Left kidney (tissue), 2 donors: ENCODE measurements around the gene DIAPH1. TPM values are rescaled to one million over a fixed set of nuclear protein-coding genes. Genes with fewer than 3 reads are reported as not detected.
A peak's percentile ranks its signal among the peaks of the same experiment; 100 is the strongest.

Experiments used
- DNase-seq: peaks from one replicate; pipeline ENCODE4 v3.0.0-alpha.2; 2013
- polyA plus RNA-seq: library from polyadenylated mRNA; unstranded; fragments of 120-200 nt; gene quantifications from one replicate; pipeline ENCODE4 v1.2.1, GENCODE V29; 2013; ENCODE audit not compliant: insufficient read length

DIAPH1 gene
- polyA plus RNA-seq, 1 donor, result 80.0 TPM

DNA sequence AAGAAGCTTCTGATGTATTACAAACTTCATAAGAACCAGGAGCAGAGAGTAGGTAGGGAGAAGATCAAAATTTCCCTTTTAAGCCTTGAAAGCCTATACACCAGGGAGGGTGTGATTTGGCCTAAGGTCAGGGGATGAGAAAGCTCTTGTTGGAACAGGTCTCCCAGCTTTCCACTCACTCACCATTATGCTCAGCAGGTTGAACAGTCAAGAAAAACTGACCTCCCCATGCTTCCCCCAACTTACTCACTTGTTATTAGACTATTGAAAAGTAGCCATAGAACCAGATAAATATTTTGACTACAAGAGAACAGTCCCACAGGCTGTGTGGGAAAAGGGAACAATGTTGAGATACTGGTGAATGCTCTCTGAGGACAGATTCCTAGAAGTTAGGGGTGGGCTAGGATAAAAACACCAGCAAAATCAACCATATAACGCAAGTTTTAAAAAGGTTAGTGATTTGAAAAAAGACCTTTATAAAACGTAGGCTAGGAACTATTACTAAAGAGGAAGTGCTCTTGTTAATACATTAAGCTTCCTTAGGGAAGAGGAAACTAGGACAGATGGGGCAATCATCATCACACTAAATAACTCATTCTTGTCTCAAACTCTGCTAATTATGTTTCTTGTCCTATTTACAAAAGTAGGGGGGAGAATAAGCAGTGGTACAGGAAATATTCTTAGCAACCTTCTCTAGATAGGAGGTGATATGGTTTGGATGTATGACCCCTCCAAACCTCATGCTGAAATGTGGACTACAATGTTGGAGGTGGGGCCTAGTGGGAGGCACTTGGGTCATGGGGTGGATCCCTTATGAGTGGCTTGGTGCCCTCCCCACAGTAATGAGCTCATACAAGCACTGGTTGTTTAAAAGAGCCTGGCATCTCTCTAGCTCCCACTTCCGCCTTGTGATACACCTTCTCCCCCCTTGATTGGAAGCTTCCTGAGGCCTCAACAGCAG is 98.9 kb downstream of the DIAPH1 start:
- DNase-seq, result no peak

DNA sequence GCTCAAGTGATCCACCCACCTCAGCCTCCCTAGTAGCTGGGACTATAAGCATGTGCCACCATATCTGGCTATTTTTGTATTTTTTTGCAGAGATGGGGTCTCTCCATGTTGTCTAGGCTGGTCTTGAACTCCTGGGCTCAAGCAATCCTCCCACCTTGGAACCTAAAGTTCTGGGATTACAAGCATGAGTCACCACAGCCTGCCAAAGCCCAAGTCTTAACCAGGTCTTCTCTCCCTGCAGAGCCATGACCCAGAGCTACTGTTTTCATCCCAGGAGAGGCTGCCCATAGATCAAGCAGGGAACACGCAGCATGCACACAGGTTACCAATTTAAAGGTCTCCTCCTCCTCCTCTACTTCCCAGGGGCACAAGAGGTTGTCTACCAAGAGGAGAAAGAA is 100.2 kb downstream of the DIAPH1 start:
- DNase-seq, result no peak

DNA sequence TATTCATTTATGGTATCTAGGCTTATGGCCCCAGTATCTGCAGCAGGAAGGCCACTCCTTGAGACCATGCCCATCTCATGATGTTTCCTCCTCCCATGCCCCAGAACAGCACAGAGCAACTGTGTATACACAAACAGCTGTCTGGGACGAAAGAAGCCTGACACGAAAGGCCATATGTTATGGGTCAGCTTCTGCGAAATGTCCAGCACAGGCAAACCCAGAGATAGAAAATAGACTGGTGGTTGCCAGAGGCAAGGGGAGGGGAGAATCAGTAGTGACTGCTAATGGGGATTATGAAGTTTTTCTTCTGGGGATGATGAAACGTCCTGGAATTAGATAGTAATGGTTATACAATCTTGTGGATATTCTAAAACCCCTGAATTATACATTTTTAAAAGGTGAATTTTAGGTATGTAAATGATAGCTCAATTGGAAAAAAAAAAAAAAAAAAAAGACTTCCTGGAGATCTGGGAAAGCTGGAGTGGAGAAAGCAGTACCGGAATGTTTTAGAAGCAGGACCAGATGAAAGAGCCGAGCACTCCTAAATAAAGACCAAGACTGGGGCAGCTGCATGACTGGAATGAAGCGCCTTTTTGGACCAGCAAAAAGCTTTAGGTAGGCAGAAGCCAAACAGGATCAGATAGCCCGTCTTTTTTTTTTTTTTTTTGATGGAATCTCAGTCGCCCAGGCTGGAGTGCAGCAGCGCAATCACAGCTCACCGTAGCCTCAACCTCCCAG is 100.8 kb downstream of the DIAPH1 start:
- no peak for DNase-seq

DNA sequence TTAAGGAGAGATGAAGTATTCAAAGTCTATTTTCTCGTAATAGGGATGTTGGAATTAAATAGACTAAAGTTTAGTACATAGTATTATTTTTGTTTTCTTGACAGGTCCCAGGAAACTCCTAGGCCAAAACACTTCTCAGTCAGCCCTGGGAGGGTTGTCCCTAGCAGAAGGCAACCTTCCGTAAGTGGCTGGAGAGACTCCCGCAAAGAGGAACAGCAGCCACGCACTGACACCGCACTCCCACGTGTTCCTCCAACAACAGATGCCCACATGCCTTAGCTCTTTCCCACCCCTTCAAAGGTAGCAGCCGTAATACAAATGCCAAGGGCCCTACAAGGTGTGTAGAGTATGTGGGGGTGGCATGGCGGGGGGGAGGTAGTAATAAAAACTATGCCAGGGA is 101.5 kb downstream of the DIAPH1 start:
- DNase-seq, result no peak

DNA sequence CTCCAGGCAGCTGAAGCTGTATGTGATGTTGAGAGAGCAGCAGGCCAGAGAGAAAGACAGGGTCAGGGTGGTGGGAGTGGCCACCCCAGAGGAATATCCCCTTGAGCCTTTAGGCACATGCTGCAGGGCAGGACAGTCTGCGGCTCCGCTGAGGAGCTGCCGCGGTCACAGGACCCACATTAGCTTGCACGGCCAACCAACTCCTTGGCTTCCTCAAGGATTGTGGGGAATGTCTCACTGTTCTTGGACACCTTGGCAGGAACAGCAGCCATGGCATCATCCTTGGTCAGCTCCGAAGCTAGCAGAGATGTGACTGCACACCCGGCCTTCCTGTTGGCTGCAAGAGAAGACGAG is 102.2 kb downstream of the DIAPH1 start:
- no peak for DNase-seq

DNA sequence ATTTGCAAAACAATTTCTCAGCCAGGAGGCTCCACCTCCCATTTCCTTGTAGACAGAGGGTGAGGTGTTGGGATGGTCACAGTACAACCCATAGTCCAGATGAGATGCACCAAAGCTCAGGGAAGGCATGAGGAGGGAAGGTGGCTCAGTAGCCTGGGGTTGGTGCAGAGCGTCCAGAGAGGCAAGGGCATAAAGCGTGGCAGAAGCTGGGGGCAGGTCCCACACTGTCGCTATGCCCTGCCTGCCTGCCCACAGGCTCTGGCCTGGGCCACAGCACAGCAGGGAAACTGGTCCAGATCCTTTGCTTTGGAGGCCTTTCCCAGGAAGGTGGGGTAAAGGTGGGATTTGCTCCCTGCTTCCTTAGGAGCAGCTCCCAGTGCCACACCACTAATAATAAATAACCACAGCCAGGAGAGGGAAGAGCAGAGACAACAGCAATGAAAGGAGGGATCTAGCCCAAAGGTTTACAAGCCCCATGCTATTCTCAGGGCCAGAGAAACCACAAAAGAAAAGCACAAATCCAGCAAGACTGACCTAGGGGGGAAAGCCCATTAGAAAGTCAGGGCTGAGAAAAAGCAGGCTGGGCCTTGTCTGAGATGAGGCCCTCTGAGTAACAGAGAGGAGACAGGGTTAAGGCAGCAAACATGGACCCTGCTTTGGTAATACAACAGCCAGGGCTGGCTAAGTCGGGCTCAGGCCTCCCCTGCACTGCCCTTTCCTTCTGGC is 102.7 kb downstream of the DIAPH1 start:
- DNase-seq, result no peak

DNA sequence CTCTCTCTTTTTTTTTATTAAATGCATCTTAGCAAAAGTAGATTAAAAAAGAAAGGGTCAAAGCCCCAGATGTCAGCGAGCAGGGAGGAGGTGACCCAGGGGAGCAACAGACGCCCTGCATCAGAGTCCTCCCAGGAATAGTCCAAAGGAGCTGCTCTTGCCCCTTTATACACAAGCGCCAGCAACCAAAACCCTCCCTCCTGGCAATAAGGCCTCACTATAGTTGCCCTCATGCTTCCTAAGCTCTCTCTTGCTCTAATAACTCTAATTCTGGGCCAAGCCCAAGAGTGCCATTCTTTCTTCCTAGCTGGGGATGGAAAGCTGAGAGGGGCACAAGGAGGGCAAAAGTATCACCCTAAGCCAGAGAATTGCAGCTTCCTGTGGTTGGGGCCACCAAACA is 103.7 kb downstream of the DIAPH1 start:
- no peak for DNase-seq

DNA sequence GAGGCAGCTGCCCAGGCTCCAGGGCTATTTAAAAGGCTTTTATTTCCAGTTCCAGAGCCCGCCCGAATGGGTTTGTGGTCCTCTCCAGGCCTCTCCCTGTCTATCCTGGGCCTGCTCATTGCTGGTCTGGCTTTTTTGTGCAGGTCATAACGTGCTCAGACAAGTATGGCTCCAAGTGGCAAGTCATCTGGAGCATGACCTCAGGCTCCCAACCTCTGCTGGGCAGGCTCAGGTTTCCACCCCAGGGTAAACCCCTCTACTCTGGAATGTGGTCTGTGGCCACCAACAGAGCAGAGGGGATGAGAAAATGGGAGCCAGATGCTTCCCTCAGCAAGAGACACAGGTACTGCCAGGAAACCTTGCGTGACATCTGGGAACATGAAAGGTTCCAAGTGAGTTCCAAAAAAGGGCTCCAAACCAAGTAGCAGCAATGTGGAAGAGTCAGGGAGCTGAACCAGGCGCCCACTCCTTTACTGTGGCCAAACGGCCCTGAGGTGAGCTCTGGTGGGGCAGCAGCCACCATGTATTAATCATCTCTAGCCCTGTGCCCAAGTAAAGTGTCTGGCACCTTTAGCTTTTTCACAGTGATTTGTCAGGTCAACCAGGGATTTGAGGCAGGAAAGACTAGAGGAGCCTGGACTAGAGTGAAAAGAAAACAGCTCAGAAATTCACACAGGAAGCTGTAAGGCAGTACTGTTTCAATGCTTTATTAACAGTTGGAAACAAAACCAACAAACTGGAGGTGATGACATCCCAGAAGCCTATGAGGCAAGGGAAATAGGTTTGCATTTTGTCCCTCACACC is 104.3 kb downstream of the DIAPH1 start:
- DNase-seq, result no peak

DNA sequence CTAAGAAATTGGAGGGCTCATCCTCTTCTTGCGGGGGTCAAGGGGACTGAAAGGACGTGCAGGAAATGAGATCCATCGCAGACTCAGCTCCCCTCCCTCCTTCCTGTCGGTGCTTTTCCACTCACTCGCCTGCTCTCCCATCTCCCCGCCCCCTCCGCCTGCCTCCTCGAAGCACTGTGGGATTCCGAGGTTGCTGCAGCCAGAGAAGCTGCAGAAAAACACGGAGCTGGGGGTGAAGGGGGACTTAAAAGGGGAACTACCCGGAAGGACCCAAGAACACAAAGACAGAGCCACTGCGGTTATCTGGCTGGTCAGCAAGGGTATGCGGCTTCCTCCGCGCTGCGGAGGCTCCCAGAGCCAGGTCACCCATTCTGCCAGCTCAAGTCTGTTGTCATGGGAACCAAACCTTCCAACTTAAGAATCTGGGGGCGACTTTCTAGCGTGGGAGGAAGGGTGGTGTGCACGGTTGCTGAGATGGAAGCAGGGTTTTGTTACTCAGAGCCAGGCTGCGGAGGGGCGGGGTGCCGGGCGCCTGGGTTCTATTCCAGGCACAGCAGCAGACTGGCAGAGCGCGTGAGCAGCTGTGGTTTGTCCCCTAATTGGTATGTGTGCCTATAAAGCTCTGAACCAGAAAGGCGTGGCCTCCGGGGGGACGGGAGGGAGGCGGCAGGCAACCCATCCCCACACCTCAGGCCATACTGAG is 105.0 kb downstream of the DIAPH1 start:
- DNase-seq, result no peak

DNA sequence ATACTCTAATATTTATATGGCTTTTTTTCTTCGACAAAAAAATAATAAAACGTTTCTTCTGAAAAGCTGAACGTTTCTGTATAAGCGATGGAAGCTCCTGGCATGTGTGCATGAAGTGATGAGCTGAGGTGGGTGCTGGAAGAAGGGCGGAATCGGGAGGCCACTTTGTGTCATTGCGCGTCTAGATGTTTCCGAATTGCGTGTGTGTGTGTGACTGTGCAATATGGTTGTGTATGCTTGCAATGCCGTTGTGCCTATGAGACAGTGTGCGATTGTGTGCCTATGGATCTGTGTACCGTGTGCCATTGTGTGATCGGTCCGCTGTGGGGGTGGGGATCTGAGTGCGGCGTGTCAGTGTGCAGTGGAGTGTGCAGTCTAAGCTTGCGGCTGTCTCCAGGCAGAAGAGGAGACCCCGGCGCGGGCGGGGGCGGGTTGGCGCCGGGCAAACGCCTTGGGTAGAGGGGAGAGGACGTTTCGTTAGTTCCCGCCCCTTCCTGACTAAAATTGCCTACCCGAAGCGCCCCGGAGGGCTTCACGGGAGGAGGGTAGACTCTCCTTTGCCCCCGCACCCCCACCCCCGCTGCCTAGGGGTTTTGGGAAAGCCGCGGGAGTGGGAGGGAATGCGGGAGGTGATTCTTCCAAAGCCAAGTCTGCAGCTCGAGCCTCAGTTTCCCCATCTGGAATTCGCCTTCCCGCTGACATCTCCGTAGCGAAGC is 105.7 kb downstream of the DIAPH1 start:
- no peak for DNase-seq

DNA sequence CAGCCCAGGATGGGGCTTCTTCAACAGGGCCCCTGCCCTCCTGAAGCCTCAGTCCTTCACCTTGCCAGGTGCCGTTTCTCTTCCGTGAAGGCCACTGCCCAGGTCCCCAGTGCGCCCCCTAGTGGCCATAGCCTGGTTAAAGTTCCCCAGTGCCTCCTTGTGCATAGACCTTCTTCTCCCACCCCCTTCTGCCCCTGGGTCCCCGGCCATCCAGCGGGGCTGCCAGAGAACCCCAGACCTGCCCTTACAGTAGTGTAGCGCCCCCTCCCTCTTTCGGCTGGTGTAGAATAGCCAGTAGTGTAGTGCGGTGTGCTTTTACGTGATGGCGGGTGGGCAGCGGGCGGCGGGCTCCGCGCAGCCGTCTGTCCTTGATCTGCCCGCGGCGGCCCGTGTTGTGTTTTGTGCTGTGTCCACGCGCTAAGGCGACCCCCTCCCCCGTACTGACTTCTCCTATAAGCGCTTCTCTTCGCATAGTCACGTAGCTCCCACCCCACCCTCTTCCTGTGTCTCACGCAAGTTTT is 106.3 kb downstream of the DIAPH1 start:
- no peak for DNase-seq

DNA sequence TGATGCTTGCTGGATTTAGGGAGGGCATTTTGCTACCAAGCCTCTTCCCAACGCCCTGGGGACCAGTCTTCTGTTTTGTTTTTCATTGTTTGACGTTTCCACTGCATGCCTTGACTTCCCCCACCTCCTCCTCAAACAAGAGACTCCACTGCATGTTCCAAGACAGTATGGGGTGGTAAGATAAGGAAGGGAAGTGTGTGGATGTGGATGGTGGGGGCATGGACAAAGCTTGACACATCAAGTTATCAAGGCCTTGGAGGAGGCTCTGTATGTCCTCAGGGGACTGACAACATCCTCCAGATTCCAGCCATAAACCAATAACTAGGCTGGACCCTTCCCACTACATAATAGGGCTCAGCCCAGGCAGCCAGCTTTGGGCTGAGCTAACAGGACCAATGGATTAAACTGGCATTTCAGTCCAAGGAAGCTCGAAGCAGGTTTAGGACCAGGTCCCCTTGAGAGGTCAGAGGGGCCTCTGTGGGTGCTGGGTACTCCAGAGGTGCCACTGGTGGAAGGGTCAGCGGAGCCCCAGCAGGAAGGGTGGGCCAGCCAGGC is 107.0 kb downstream of the DIAPH1 start:
- DNase-seq, result no peak

DNA sequence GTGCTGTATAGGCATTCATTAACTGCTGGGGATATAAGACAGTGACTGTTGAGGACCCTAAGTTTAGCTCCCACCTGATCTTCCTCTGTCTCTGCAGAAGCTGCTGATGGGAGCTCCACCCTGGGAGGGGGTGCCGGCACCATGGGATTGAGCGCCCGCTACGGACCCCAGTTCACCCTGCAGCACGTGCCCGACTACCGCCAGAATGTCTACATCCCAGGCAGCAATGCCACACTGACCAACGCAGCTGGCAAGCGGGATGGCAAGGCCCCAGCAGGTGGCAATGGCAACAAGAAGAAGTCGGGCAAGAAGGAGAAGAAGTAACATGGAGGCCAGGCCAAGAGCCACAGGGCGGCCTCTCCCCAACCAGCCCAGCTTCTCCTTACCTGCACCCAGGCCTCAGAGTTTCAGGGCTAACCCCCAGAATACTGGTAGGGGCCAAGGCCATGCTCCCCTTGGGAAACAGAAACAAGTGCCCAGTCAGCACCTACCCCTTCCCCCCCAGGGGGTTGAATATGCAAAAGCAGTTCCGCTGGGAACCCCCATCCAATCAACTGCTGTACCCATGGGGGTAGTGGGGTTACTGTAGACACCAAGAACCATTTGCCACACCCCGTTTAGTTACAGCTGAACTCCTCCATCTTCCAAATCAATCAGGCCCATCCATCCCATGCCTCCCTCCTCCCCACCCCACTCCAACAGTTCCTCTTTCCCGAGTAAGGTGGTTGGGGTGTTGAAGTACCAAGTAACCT is 107.8 kb downstream of the DIAPH1 start:
- DNase-seq, result no peak

DNA sequence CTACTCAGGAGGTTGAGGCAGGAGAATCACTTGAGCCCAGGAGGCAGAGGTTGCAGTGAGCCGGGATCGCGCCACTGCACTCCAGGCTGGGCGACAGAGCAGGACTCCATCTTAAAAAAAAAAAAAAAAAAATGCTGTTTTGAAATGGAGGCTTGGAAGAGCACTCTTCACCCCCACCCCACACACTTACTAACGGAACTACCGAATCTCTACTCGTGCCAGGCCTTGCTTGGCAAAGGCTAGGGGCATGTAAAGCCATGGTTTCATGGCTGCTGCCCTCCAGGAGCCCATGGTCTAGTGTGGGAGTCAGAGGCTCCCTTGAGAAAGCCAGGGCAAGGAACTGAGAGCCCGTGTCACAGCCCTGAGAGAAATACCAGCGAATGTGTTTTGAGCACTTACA is 108.6 kb downstream of the DIAPH1 start:
- DNase-seq, result no peak

DNA sequence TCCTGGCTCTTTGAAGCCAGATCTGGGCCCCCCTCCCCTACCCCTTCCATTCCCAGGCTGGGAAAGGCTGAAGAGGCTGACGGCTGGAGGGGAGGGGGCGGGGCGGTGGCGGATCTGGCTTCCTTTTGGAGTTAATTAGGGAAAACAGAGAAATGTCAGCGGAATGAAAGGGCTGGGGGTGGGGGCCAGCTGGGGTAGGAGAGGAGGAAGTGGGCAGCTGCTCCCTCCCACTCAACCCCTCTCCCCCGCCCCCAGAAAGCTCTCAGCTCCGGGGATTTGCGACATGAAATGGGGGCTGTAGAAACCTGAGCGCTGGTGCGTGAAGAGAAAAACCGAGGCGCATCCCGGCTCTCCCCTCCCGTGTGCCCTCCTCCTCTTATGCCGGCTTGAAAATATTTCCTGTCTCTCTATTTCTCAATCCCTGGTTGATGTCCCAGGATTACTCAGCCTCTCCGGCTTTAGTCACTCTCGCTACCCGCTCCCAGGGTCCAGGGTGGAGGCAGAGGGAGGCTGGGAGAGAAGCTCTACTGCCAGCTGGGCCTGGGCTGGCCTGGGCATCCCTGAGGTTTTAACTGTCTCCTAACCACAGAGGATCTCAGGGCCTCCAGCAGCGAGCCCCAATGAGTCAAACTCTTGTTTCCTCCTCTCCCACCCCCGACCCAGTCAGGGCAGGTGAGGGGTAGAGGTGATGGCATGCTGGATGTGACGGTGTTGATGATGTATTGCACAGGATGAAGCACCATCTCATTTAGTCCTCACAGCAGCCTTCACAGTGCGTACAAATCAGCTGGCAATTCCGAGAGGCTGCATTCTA is 109.8 kb downstream of the DIAPH1 start:
- peak; percentile 89 for DNase-seq

DNA sequence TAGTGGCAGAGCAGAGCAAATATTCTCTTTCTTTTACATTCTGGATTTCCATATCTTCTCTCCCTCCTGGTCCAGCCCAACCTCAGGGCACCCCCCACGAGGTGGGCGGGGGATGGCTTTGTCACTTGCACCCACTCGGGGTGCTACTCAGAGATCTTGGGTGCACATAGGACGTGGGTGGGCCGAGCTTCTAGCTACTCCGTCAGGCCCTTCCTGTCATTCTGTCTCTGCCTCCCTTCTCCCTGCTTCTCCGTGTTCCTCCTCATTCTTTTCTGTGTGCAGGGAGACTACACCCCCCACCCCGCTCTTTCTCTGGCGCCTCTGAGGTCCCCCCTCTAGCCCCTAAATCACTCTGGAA is 110.4 kb downstream of the DIAPH1 start:
- no peak for DNase-seq

DNA sequence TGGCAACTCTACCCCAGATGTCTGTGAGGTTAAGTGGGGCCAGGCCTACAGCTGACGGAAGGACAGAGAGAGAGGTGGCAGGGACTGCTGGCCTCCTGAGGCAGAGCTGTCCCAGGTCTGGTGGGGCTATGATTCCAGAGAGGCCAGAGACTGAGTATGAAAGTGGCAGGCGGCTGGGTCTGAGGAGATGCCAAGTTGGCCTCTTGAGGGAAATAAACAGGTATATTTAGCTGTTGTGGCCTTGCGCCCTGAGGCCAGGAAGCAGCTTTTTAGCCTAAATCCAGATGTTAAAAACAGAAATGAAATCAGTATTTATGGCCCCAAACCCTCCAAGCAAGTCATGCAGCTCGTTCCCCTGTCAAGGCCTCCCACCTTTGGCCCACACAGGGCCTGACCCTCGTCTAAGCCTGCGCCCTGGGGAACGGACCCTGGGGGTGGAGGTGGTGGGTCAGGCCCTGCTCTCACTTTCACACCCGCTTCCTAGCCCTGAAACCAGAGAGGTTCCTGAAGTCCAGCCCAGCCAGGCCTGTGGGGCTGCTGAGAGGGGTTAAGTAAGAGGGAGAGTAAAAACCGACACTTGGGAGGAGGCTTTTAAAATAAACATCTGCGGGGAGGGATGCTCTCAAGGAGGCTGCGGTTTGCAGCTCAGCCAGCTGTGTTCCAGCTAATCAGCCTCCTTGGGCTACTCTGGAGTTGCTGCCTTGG is 111.3 kb downstream of the DIAPH1 start:
- DNase-seq, result no peak
